GM19351 (cell line): ENCODE data around the gene CRNKL1.

ENCODE experiments used
- ATAC-seq: cut with Tn5 transposase; IDR thresholded peaks from one replicate; pipeline ENCODE4 v1.9.1; 2021; ENCODE audit warnings: mild to moderate bottlenecking, moderate library complexity; ENCODE audit not compliant: unreplicated experiment

Gene CRNKL1

GRCh38 chr20:19986419-19986818 lies 65.8 kb downstream of the CRNKL1 start:
- ATAC-seq: no peak
